K562 (cell line): ENCODE data around the gene AJM1.

Source experiments
- CTCF ChIP-seq, 3 experiments: IDR thresholded peaks in 2 of 3; conservative IDR thresholded peaks in 1 of 3; 2 replicates each; pipeline ENCODE4 v1.5.1; 2011 to 2012; ENCODE audit warnings: low read length in 3 of 3, mild to moderate bottlenecking in 3 of 3, control low read depth in 2 of 3, improper control_type of control experiment in 1 of 3, inconsistent platforms in 1 of 3, low read depth in 1 of 3, mixed read lengths in 1 of 3, moderate library complexity in 1 of 3; ENCODE audit not compliant: insufficient read depth in 2 of 3
- FOXA1 ChIP-seq: fragments of 450-650 bp; IDR thresholded peaks from 2 replicates; pipeline ENCODE4 v1.6.1; 2016; ENCODE audit warnings: mild to moderate bottlenecking, borderline replicate concordance
- SMC3 ChIP-seq: conservative IDR thresholded peaks from 2 replicates; pipeline ENCODE4 v1.6.1; 2011; ENCODE audit warnings: low read depth, low read length, improper control_type of control experiment; ENCODE audit not compliant: insufficient read depth
- SP1 ChIP-seq: sonication (generic); formaldehyde crosslinking; IDR thresholded peaks from 2 replicates; pipeline ENCODE4 v1.8.1; 2022; ENCODE audit warnings: mild to moderate bottlenecking, missing genetic modification reagents
- TARDBP ChIP-seq: fragments of 450-650 bp; IDR thresholded peaks from 2 replicates; pipeline ENCODE4 v1.6.1; 2016

- no peak for TF ChIP-seq TARDBP
- no peak for TF ChIP-seq FOXA1
- TF ChIP-seq SP1 (CRISPR knock-in tag): no peak
- no peak for TF ChIP-seq SMC3
- no peak for TF ChIP-seq CTCF (IDR thresholded peaks at IDR 0.05 in 2 of 3, conservative IDR thresholded peaks at IDR 0.05 in 1 of 3; ENCODE audit: insufficient read depth in 2 of 3, low read depth in 1 of 3, low read length in 3 of 3)
These were observed 22.9 kb downstream of the AJM1 start for GRCh38 chr9:136865041-136865767.
